CD4-positive, alpha-beta T cell treated with Interferon alpha-2 for 1 hour (primary cell): ENCODE results near the gene NELFCD.
"Not testable (repeated sequence)": the region's sequence is repeated elsewhere in the genome, so short reads cannot be mapped to it uniquely, and the experiment has no call there.

Source experiments
- DNase-seq, 2 donors: peaks; one replicate each; pipeline ENCODE4 v3.0.0-alpha.2; 2020 to 2022

Gene NELFCD

DNA sequence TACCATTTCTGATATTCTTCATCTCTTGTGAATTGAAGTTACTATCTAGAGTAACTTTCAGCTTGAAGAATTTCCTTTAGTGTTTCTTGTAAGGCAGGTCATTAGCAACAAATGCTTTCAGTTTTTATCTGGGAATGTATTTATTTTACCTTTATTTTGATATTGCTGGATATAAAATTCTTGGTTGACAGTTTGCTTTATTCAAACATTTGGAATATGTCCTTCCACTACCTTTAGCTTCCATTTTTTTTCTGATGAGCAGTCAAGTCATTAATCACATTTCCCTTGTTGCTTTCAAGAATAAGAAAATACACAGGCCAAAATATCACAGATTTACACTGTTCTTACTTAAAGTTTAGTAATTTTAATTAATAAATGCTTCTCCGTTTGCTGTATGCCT is 5.7 kb upstream of the NELFCD start:
- no peak for DNase-seq

DNA sequence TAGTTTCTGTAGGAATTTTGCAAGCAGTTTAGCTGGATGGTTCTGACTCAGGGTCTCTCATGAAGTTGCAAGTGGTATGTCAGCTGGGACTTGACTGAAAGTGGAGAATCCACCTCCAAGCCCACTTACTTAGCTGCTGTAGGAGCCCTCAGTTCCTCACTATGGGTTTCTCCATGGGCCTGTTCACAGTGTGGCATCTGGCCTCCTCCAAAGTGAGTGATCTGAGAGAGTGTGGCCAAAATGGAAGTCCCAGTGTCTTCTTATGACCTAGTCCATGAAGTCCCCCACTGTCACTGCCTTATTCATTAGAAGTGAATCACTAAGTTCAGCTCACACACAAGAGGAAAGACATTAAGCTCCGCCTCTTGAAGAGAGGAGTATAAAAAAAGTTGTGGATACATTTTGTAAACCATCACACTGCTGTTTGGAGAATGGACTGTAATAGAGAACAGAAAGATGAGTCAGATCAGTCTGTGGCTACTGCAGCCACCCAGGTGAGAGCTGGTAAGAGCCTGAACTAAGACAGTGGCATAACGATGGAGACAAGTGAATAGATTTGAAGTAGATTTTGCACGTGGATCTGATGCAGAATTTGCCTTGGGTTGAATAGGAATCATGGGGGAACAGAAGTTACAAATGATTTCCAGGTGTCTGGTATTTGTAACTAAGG is 4.9 kb upstream of the NELFCD start:
- DNase-seq = no peak

DNA sequence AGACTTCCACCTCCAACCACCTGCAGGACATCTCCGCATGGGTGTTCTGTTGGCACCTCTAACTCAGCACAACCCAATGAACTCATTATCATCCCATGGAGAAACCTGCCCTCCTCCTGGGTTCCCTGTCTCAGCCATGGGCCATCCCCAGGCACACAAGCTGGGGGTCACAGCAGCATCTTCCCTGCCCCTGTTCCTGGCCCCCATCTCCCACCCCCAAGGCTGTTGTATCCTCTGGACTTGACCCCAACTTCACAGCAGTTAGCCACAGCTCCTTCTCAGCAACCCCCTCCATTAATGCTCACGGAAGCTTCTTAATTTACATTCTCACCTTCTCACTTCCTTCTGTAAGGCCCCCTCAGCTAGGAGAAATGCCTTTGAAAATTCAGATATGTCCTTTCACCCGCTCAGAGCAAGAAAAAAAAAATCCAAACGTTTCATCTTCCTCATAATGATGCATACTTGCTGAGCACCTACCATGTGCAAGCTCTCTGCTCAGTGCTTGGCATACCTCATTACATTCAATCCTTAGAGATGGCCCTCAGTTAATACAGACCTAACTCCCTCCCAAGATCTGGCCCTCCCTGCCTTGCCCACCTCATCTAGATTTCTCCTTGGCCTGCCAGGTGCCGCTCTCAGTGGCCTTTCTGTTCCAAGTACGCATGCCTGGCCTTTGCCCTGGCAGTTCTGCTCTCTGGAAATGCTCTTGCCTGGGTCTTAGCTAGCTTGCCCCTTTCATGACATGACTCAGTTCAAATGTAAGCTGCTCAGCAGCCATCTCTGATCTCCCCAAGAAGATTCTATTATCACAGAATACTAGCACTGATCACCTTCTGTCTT is 2.5 kb upstream of the NELFCD start:
- no peak for DNase-seq

DNA sequence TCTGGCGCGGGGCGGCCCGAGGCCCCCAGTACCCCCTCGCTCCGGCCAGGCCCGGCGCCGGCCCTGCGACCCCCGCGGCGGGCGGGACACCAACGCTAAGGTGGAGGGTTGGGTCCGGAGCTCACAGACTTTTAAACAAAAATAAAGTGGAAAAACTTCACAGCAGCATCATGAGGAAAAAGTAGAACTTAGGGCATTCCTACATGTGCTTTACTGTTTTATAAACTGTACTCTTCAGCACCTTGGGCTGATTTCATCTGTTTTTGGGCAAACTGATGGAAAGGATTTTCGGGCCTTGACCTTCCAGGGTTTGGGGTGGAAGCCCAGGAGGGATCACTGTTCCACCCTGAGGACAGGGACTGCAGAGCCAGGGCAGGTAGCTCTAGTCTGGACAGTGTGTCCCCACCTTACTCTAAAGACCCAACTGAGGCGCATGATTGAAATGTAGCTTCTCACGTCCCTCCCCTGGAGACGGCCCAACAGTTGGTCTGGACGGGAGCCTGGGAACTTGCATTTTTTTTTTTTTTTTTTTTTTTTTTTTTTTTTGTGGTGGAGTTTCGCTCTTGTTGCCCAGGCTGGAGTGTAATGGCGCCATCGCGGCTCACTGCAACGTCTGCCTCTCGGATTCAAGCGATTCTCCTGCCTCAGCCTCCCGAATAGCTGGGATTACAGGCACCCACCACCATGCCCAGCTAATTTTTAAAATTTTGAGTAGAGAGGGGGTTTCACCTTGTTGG is 740 bp downstream of the NELFCD start:
- peak in 1 of 2 donors; percentile 23 for DNase-seq

DNA sequence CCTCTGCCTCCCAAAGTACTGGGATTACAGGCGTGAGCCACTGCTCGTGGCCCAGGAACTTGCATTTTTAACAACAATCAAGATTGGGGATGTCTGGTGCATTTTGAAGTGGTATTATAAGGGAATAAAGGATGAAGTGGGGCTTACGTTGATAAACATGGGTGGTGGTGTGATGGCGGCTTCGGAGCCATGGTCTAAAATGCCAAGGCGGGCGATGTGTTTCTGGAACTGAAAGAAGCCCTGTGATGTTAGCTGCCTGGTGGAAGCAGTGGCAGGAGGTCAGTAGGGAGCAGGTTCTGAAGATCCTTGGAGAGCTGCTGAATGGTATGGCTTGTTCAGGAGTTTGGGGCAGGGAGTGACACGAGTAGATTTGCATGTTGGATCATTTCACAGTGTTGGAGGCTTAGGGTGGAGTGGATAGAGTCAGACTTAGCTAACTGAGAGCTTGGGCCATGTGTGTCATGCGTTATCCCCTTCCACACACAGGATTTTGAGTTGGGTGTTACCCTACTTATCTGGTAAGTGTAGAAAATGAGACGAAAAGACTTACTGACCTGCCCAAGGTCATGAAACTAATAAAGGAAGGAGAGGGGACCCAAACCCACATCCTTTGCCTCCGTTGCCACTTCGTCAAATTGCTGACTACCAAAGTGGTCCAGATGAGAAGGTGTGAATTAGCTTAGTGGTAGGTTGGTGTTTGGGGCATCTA is 1.5 kb downstream of the NELFCD start:
- DNase-seq = peak in 1 of 2 donors; percentile 60

DNA sequence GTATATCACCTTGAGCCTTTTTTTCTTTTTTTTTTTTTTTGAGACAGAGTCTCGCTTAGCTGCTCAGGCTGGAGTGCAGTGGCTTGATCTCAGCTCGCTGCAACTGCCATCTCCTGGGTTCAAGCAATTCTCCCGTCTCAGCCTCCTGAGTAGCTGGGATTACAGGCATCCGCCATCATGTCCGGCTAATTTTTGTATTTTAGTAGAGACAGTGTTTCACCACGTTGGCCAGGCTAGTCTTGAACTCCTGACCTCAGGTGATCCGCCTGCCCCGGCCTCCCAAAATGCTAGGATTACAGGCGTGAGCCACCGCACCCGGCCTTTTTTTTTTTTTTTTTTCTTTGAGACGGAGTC is 2.0 kb downstream of the NELFCD start:
- DNase-seq = not testable (repeated sequence)

DNA sequence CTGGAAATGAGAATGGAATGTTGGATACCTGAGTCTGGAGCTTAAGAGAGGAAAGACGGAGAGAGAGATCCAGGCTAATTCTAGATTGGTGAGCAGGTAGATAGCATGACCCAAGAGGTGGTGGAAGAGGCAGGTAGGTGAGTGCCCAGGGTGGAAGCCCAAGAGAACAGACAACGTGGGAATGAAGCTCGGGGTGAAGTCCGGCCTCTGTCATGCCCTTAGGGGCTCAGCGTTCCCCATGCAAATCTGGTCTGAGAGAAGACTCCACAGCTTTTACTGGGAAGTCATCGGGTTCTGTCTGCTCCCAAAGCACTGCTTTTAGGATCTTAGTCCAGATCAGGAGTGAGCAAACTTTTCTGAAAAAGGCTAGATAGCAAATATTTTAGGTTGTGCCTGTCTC is 3.6 kb downstream of the NELFCD start:
- DNase-seq = no peak

DNA sequence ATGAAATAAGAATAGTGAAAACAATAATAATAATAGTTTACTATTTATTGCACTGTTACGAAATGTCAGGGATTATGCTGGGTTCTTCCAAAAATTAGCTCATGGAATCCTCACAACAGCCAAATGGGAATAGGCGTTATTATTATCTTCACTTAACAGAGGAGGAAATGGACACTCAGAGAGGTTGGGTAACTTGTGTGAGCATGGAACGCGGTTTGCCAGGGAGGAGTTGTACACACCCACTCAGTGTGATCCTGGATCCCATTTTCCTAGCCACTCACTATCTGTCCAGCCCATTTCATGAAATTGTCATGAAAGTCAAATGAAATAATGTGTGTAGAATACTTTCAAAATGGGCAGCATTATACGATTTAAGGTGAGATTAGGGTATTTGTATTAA is 4.6 kb downstream of the NELFCD start:
- no peak for DNase-seq

DNA sequence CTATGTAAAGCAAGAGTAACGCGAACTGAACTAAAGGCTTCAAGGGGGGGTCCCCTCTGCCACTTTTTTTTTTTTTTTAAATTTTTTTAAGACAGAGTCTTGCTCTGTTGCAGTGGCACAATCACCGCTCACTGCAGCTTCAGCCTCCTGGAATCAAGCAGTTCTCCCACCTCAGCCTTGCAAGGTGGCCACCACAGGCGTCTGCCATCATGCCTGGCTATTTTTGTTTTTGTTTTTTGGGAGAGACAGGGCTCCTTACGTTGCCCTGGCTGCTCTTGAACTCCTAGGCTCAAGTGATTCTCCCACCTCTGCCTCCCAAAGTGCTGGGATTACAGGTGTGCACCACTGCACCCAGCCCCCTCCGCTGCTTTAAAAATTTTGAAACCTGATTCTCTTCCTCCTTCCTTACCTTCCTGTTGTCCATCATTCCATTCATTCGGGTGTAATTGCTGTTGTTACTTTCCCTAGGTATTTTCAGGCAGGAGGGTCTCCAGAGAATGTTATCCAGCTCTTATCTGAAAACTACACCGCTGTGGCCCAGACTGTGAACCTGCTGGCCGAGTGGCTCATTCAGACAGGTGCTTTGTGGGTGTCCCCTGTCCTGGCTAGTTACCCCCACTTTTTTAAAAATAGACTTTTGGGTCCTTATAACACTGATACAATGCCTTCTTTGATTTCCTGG is 5.4 kb downstream of the NELFCD start:
- DNase-seq = no peak

DNA sequence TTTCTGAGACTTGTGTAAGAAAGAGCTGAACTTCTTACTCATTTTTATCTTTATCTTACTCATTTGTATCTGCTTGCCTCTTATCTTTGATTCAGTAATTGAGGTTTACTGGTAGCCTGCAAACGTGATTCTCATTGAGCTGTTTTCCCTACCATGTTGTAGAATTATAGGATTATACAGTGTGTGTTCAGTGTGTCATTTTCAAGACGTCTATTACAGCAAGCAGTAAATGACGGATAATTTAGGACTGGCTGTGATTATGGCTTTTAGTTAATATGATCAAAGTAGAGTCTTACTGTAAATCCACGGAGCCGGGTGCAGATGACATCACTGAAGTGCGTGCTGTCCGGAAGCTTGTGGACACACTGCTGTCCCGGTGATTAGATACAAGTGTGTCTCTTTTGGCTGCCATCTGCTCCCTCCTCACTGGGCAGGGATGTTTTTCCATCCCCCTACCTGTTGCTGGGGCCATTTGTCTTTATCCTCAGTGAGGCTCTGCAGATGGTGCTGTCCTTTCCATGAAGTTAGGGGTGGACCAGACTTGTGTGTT is 6.0 kb downstream of the NELFCD start:
- no peak for DNase-seq

DNA sequence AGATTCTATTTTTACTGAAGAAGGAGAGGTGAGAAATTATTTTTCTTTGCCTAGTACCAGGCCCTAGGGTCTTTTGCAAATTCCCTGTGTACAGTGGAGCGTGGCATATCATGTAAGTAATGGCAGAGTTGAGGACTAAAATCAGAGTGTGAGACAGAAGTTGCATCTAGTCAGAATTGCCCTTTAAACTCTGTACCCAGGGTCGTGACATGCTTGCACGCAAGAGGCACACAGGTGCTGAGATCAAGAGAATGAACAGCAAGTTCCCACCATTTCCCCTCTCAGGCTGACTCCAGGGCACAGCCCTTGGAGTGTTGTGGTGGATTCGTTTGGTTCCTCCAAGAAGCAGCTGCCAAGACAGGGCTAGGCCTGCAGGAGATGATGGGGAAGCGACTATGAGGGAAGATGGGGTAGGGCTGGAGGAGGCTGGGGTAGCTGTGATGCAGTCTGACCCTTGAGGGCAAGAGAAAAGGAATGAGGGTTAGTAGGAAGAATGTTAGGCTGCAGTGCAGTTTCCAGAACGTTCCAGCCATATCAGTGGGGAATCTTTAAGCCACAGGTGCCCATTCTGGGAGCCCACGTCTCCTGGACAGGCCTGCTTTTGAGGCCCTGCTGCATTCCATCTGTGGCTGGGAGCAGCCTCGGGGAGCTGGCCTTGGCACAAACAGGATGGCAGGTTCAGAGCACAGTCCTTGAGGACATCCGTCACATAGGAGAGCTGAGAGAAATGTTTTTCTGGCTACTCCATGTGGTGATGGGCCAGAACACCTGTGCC is 6.9 kb downstream of the NELFCD start:
- DNase-seq = no peak

DNA sequence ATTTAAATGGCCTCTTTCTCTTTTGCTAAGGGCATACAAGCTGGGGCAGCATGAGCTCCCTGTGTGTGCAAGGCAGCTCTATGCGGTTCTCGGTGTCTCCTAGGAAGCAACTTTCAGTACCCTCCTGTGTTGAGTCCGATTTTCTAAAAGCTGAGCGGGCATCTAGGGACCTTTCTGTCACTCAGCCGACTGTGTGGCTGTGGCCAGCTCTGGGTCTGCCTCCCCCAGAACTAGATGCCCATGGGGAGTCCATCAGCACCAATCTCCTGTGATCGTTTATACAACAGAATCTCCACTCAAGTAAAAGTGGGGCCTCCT is 7.5 kb downstream of the NELFCD start:
- DNase-seq = no peak

DNA sequence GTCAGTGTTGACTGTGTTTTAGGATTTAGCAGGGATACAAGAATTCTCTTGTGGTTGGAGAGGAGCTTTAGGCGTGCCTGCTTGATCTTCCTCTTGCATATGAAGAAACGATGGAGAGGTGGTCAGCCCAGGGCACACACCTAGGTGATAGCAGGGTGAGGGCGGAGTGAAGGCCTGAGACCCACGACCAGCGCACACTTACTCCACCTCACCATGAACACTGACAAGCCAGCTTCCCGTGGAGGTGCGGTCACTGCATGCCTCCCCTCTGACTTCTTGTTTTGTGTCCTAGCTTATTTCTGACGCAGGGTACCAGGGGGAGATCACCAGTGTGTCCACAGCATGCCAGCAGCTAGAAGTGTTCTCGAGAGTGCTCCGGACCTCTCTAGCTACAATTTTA is 8.1 kb downstream of the NELFCD start:
- DNase-seq = no peak

DNA sequence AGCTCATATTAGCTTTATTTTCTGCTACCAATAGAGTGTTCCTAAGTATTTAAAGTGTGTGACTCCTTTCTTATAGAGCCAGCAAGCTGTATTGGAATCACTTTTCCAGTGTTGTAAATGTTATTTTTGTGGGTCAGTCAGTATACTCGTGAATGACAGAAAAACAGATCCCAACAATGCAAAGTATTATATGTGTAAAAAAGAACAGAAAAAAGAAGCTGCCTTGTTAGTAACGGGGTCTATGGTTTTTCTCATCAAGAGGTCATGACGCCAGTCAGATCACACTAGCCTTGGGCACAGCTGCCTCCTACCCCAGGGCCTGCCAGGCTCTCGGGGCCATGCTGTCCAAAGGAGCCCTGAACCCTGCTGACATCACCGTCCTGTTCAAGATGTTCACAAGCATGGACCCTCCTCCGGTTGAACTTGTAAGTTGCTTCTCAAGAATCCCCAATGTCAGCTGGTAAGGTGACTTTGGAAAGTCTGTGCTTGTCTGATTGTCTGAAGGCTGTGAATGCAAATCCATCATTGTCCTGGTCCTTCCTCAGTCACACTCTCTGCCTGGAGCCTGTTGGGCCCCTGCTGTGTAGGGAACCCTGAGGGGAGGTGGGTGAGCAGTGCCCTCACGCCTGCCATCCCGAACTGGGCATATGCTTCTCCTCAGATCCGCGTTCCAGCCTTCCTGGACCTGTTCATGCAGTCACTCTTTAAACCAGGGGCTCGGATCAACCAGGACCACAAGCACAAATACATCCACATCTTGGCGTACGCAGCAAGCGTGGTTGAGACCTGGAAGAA is 9.8 kb downstream of the NELFCD start:
- no peak for DNase-seq

DNA sequence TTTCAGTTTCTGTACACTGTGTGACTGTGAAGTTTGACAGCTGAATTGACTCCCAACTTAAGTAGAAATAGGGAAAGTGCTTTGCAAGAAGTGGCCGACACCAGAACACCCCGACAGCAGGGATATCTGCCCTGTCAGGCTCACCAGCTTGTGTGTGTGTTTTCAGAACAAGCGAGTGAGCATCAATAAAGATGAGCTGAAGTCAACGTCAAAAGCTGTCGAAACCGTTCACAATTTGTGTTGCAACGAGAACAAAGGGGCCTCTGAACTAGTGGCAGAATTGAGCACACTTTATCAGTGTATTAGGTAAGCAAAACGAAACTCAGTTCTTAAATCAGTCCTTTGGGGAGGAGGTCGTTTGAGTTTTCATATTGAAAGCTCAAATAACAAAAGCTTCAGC is 10.7 kb downstream of the NELFCD start:
- no peak for DNase-seq

DNA sequence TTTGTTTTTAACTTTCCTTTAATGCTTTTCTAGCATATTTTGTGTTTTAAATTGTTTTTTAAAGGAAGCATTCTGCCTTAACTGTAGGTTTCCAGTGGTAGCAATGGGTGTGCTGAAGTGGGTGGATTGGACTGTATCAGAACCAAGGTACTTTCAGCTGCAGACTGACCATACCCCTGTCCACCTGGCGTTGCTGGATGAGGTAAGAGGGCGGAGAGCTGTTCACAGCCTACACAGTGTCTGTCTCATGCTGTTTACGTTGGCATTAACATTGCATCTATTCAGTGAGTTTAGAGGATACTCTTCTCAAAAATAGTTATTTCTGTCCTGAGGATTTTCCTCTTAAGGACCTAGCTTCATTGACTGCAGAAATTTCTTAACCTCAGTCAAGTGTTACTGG is 11.9 kb downstream of the NELFCD start:
- no peak for DNase-seq

DNA sequence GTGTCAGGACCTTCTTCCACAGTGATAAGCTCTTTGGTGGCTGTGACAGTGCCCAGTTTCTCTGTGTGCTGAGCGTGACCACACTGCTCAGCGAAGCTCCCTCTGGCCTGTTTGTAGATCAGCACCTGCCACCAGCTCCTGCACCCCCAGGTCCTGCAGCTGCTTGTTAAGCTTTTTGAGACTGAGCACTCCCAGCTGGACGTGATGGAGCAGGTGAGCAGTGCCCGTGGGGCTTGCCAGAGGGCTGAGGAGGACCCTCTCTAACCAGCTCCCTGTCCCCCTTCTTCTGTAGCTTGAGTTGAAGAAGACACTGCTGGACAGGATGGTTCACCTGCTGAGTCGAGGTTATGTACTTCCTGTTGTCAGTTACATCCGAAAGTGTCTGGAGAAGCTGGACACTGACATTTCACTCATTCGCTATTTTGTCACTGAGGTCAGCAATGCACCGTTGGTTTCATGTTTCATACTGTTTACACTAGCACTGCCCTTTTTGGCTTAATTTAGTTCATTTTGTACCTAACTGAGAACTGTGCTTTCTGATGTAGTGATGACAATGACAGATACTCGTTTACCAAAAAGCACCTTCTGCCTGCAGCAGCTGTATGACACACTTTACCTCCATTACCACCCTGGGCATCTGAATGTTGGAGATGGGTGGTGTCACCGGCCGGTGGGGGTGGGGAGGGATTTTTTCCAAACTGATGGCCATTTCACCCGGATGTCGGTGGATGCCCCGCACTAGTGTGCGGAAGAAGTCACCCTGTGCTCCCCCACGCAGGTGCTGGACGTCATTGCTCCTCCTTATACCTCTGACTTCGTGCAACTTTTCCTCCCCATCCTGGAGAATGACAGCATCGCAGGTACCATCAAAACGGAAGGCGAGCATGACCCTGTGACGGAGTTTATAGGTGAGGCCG is 12.5 kb downstream of the NELFCD start:
- no peak for DNase-seq

DNA sequence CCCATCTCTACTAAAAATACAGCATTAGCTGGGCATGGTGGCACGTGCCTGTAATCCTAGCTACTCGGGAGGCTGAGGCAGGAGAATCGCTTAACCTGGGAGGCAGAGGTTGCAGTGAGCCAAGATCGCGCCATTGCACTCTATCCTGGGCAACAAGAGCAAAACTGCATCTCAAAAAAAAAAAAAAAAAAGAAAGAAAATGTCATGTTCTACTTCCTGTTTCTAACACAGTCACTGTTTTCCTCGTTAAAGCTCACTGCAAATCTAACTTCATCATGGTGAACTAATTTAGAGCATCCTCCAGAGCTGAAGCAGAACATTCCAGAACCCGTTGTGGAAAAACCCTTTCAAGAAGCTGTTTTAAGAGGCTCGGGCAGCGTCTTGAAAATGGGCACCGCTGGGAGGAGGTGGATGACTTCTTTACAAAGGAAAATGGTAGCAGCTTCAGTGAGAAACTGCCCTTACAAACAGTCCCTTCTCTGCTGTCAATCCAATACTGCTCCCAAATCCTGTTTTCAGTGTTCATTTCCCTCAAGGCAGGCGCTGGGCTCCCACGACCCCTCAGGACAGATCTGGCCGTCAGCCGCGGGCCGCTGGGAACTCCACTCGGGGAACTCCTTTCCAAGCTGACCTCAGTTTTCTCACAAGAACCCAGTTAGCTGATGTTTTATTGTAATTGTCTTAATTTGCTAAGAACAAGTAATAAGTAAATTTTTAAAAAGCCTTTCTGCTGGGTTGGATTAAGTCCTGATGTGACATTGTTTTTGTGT is 13.5 kb downstream of the NELFCD start:
- DNase-seq = no peak
